ENCODE results near the gene SCYL3.

DNA sequence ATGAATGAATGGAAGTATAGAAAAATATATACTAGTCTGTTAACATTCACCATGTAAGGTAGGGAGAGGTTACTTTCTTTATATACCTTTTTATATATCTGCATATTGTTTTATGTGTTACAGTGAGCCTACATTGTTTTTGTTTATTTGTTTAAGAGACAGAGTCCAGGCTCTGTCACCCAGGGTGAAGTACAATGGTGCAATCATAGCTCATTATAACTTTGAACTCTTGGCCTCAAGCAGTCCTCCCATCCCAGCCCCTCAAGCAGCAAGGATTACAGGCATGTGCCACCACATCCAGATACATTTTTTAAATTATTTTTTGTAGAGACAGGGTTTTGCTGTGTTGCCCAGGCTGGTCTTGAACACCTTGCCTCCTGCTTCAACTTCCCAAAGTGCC lies 7.4 kb upstream of the SCYL3 start:
- TF ChIP-seq POLR2A (IDR thresholded peaks at IDR 0.05) (no peak), CTCF (IDR thresholded peaks at IDR 0.05) (no peak)
